ENCODE data around the gene DACT1. TPM values are rescaled to one million over a fixed set of nuclear protein-coding genes. Genes with fewer than 3 reads are reported as not detected.
A peak's percentile ranks its signal among the peaks of the same experiment; 100 is the strongest.
"Not testable (repeated sequence)": the region's sequence is repeated elsewhere in the genome, so short reads cannot be mapped to it uniquely, and the experiment has no call there.

The DACT1 gene, protein sequence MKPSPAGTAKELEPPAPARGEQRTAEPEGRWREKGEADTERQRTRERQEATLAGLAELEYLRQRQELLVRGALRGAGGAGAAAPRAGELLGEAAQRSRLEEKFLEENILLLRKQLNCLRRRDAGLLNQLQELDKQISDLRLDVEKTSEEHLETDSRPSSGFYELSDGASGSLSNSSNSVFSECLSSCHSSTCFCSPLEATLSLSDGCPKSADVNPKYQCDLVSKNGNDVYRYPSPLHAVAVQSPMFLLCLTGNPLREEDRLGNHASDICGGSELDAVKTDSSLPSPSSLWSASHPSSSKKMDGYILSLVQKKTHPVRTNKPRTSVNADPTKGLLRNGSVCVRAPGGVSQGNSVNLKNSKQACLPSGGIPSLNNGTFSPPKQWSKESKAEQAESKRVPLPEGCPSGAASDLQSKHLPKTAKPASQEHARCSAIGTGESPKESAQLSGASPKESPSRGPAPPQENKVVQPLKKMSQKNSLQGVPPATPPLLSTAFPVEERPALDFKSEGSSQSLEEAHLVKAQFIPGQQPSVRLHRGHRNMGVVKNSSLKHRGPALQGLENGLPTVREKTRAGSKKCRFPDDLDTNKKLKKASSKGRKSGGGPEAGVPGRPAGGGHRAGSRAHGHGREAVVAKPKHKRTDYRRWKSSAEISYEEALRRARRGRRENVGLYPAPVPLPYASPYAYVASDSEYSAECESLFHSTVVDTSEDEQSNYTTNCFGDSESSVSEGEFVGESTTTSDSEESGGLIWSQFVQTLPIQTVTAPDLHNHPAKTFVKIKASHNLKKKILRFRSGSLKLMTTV
- polyA plus RNA-seq: under 1 TPM; 0.14 to 0.65 TPM

DNA sequence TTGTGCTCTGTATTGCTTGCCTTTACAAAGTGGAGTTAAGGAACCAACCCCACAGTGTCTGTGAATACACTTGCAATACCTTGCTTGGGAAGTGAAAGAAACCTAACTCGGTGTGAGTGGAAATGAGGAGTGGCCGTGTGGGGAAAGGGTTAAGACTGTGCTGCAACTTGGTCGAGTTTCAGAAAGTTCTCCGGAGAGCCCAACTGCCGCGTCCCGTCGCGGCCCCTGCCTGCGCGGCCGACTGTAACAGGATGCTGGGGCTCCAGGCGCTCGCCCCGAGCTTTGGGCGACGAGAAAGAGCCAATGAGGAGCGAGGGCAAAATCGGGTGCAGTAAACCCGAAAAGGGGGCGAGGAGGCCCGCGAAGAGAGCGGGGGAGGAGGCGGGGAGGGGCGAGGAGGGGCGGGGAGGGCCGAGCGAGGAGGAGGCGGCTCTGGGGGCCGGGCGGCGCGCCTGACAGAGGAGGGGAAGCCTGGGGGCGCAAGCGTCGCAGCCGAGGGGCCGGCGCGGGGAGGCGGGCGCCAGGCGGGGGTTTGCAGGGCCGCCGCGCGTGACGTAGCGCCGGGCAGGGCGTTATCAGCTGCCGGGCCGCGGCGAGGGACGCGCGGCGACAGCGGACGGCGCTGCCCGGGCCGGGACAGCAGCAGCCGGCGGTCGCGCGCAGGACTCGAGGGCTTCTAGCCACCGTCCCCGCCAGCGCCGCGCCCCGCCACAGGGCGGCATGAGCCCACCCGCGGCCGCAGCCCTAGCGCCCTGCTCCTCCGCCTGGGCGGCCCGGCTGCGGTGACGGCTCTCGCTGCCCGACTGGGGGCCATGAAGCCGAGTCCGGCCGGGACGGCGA is at the start of gene DACT1:
DACT1 (plus strand) TSS at position 572 of the 840 bp plus-strand sequence; CDS start at position 813, 241 bp downstream.
- Histone ChIP-seq H3K4me1 (ENCODE audit: control insufficient read depth in 2 of 2, insufficient read depth in 2 of 2, low read length in 1 of 2) (peaks cover 3 to 4% of the 10 kb centered on the region in 2 donors), H3K4me3 (ENCODE audit: low read depth in 1 of 2, low read length in 2 of 2) (peak within 1 kb of the TSS; percentile 52 to 55), H3K36me3 (ENCODE audit: control insufficient read depth in 2 of 2, insufficient read depth in 2 of 2, low read length in 1 of 2) (no peaks in the 10 kb centered on the region), H3K27me3 (ENCODE audit: control insufficient read depth in 1 of 2, insufficient read depth in 2 of 2, low read length in 2 of 2) (peaks cover 0 to 2% of the 10 kb centered on the region in 2 donors), H3K9me3 (ENCODE audit: control insufficient read depth in 2 of 2, insufficient read depth in 1 of 2, low read depth in 1 of 2, low read length in 1 of 2) (no peaks in the 10 kb centered on the region), H3K27ac (ENCODE audit: low read depth in 2 of 2, low read length in 1 of 2) (peak within 1 kb of the TSS; percentile 6 to 47)
- 1% methylated on average over 26 to 94 of the region's 94 CpGs for WGBS, 2 donors

DNA sequence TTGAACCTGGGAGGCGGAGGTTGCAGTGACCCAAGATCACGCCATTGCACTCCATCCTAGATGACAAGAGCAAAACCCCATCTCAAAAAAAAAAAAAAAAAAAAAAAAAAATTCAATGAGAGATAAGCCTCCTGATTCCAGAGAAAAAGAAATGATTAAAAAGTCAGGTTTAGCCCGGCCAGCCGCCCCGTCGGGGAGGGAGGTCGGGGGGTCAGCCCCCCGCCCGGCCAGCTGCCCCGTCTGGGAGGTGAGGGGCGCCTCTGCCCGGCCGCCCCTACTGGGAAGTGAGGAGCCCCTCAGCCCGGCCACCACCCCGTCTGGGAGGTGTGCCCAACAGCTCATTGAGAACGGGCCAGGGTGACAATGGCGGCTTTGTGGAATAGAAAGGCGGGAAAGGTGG is 49.4 kb upstream of the DACT1 start:
- not testable (repeated sequence) for H3K4me3 ChIP-seq (ENCODE audit: low read depth in 1 of 2, low read length in 2 of 2); H3K4me1 ChIP-seq (ENCODE audit: control insufficient read depth in 2 of 2, insufficient read depth in 2 of 2, low read length in 1 of 2); H3K9me3 ChIP-seq (ENCODE audit: control insufficient read depth in 2 of 2, insufficient read depth in 1 of 2, low read depth in 1 of 2, low read length in 1 of 2); H3K27ac ChIP-seq (ENCODE audit: low read depth in 2 of 2, low read length in 1 of 2); H3K27me3 ChIP-seq (ENCODE audit: control insufficient read depth in 1 of 2, insufficient read depth in 2 of 2, low read length in 2 of 2); H3K36me3 ChIP-seq (ENCODE audit: control insufficient read depth in 2 of 2, insufficient read depth in 2 of 2, low read length in 1 of 2)
- 89 to 95% methylated on average over 18 of the region's 18 CpGs for WGBS, 2 donors

DNA sequence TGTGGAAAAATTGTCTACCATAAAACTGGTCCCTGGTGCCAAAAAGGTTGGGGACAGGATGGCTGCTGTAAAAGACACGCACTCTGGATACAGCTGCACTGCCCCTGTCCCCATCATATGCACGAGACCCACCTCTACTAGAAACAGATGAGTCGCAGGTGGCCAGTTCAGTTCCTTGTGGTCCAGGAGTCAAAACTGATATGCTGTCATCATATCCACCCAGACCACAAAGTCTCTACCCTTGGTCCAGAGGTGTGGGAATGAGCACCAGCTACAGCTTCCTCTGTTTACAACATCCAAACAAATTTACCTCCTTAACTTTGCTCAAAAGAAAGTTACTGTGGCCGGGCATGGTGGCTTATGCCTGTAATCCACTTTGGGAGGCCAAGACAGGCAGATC is 43.8 kb upstream of the DACT1 start:
- Histone ChIP-seq H3K4me3 (ENCODE audit: low read depth in 1 of 2, low read length in 2 of 2) (no peak overlapping the region), H3K36me3 (ENCODE audit: control insufficient read depth in 2 of 2, insufficient read depth in 2 of 2, low read length in 1 of 2) (no peaks in the 10 kb centered on the region), H3K4me1 (ENCODE audit: control insufficient read depth in 2 of 2, insufficient read depth in 2 of 2, low read length in 1 of 2) (no peaks in the 10 kb centered on the region), H3K9me3 (ENCODE audit: control insufficient read depth in 2 of 2, insufficient read depth in 1 of 2, low read depth in 1 of 2, low read length in 1 of 2) (no peaks in the 10 kb centered on the region), H3K27ac (ENCODE audit: low read depth in 2 of 2, low read length in 1 of 2) (no peak overlapping the region), H3K27me3 (ENCODE audit: control insufficient read depth in 1 of 2, insufficient read depth in 2 of 2, low read length in 2 of 2) (no peaks in the 10 kb centered on the region)
- 88 to 91% methylated on average over 4 of the region's 4 CpGs for WGBS, 2 donors

DNA sequence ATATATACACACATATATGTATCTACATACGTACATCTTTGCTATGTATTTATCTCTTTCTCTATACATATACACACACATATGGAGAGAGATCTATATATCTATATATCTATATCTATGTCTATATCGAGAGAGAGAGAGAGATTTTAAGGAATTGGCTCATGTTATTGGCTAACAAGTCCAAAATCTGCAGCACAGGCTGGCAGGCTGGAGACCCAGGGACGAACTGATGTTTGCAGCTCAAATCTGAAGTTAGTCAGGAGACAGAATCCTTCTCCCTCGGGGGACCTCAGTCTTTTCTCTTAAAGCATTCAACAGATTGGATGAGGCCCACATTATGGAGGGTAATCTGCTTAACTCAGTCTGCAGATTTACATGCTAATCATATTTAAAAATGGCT is 40.7 kb upstream of the DACT1 start:
- no peaks in the 10 kb centered on the region for H3K27me3 ChIP-seq (ENCODE audit: control insufficient read depth in 1 of 2, insufficient read depth in 2 of 2, low read length in 2 of 2)
- no peaks in the 10 kb centered on the region for H3K36me3 ChIP-seq (ENCODE audit: control insufficient read depth in 2 of 2, insufficient read depth in 2 of 2, low read length in 1 of 2)
- no peak overlapping the region for H3K4me3 ChIP-seq (ENCODE audit: low read depth in 1 of 2, low read length in 2 of 2)
- no peaks in the 10 kb centered on the region for H3K9me3 ChIP-seq (ENCODE audit: control insufficient read depth in 2 of 2, insufficient read depth in 1 of 2, low read depth in 1 of 2, low read length in 1 of 2)
- H3K27ac ChIP-seq (ENCODE audit: low read depth in 2 of 2, low read length in 1 of 2): no peak overlapping the region
- WGBS, 2 donors: 81 to 94% methylated on average over 4 of the region's 4 CpGs
- H3K4me1 ChIP-seq (ENCODE audit: control insufficient read depth in 2 of 2, insufficient read depth in 2 of 2, low read length in 1 of 2): no peaks in the 10 kb centered on the region

DNA sequence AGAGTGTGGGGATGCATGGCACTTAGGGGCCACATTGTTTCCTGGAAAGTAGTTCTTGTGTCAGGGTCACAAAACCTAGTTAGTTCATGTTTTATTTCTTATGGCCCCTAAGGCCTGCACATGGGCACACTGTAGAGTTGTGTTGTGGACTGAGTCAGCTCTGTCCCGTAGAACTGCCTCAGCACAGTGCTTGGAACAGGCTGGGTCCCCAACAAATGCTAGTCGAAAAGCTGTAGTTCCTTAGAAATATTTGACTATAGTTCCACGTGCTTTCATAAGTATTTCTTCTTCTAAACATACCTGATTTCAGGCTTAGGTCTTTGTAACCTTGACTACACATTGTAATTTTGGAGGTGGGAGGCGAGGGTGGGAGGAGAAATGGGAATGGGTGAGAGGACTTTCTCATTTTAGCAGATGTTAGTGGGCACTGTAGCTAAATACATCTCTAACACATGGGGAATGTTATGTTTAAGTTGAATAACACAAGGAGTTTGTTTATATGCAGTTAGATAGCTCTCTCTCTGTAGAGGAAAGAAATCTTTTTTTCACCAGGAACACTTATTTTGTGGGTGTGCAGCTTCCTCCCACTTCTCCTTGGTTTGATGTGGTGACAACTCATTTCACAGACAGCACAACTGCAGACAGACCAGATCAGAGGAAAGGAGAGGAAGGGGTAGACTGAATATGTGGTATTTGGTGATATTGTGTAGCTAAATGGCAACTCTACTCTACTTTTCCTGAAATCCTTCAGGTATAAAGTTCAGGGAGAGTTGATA is 39.5 kb upstream of the DACT1 start:
- H3K4me3 ChIP-seq (ENCODE audit: low read depth in 1 of 2, low read length in 2 of 2): no peak overlapping the region
- no peaks in the 10 kb centered on the region for H3K9me3 ChIP-seq (ENCODE audit: control insufficient read depth in 2 of 2, insufficient read depth in 1 of 2, low read depth in 1 of 2, low read length in 1 of 2)
- H3K27me3 ChIP-seq (ENCODE audit: control insufficient read depth in 1 of 2, insufficient read depth in 2 of 2, low read length in 2 of 2): no peaks in the 10 kb centered on the region
- H3K27ac ChIP-seq (ENCODE audit: low read depth in 2 of 2, low read length in 1 of 2): no peak overlapping the region
- WGBS, 2 donors: 65 to 68% methylated on average over 4 of the region's 4 CpGs
- no peaks in the 10 kb centered on the region for H3K36me3 ChIP-seq (ENCODE audit: control insufficient read depth in 2 of 2, insufficient read depth in 2 of 2, low read length in 1 of 2)
- no peaks in the 10 kb centered on the region for H3K4me1 ChIP-seq (ENCODE audit: control insufficient read depth in 2 of 2, insufficient read depth in 2 of 2, low read length in 1 of 2)

DNA sequence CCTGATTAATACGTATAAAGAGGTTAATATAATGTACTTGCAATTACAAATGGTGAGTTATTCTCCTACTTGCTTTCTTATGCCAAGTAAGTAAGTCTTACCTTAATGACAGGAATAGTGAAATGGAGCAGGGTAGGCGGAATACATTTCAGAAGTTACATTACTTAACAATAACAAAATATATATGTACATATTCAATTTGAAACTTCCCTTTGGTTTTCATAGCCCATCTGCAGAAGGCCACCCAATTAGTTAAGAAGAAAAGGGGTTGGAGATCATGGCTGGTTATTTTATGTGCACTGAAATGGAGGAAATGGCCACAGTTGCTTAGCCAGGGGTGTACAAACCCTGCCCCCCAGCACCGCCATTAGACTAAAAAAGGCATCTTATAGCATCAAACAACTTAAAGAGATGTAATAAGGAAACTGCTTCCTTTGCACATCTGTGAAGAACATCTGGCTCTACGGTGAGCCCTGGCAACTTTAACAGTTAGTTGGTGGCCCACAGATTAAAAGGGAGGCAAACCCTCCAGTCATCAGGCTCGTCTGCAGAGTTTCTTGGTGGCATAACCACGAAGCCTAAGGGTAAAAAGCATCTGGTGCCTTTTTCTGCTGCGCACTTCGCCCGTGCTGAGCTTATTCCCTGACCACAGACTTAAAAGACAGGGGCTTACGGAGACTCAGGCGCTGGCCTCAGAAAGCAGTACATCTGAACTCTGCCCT is 38.8 kb upstream of the DACT1 start:
- H3K4me1 ChIP-seq (ENCODE audit: control insufficient read depth in 2 of 2, insufficient read depth in 2 of 2, low read length in 1 of 2): no peaks in the 10 kb centered on the region
- 75 to 79% methylated on average over 11 of the region's 11 CpGs for WGBS, 2 donors
- H3K27me3 ChIP-seq (ENCODE audit: control insufficient read depth in 1 of 2, insufficient read depth in 2 of 2, low read length in 2 of 2): no peaks in the 10 kb centered on the region
- no peak overlapping the region for H3K27ac ChIP-seq (ENCODE audit: low read depth in 2 of 2, low read length in 1 of 2)
- H3K9me3 ChIP-seq (ENCODE audit: control insufficient read depth in 2 of 2, insufficient read depth in 1 of 2, low read depth in 1 of 2, low read length in 1 of 2): no peaks in the 10 kb centered on the region
- no peaks in the 10 kb centered on the region for H3K36me3 ChIP-seq (ENCODE audit: control insufficient read depth in 2 of 2, insufficient read depth in 2 of 2, low read length in 1 of 2)
- H3K4me3 ChIP-seq (ENCODE audit: low read depth in 1 of 2, low read length in 2 of 2): no peak overlapping the region

DNA sequence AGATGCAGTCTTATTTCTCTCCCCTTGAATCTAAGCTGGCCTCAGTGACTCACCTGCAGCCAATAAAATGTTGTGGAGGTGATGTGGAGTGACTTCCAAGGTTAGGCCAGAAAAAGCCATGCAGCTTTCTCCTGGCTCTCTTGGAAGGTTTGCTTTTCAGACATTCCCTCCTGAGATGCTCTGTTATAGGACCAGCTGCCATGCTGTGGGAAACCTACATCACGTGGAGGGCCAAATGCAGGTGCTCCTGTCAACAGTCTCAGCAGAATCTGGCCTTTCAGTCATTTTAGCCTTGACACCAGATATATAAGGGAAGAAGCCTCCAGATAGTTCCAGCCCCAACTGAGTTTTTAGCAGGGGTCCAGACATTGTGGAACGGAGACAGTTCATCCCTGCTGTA is 38.1 kb upstream of the DACT1 start:
- Histone ChIP-seq H3K9me3 (ENCODE audit: control insufficient read depth in 2 of 2, insufficient read depth in 1 of 2, low read depth in 1 of 2, low read length in 1 of 2) (no peaks in the 10 kb centered on the region), H3K27me3 (ENCODE audit: control insufficient read depth in 1 of 2, insufficient read depth in 2 of 2, low read length in 2 of 2) (no peaks in the 10 kb centered on the region), H3K36me3 (ENCODE audit: control insufficient read depth in 2 of 2, insufficient read depth in 2 of 2, low read length in 1 of 2) (no peaks in the 10 kb centered on the region), H3K4me3 (ENCODE audit: low read depth in 1 of 2, low read length in 2 of 2) (no peak overlapping the region), H3K27ac (ENCODE audit: low read depth in 2 of 2, low read length in 1 of 2) (no peak overlapping the region), H3K4me1 (ENCODE audit: control insufficient read depth in 2 of 2, insufficient read depth in 2 of 2, low read length in 1 of 2) (no peaks in the 10 kb centered on the region)
- 91% methylated on average over 2 of the region's 2 CpGs for WGBS, 2 donors

DNA sequence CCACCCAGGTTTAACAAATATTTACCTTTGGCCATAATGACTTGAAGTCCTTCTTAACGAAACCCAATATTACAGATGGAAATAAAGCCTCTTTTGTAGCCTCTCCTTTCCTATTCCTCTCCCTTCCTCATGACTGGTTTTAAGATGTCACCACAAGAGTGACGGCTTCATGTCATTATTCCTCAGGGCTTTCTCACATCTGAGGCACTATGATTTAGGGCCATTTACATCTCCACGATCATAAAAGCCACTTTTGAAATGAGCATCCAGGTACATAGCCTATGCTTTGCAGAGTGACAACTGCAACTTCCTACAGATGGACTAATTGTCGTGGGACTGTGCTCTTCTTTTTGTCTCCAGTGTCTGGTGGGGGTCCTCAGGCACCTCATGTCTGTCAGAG is 32.3 kb upstream of the DACT1 start:
- 74 to 78% methylated on average over 4 of the region's 4 CpGs for WGBS, 2 donors
- Histone ChIP-seq H3K9me3 (ENCODE audit: control insufficient read depth in 2 of 2, insufficient read depth in 1 of 2, low read depth in 1 of 2, low read length in 1 of 2) (no peaks in the 10 kb centered on the region), H3K4me3 (ENCODE audit: low read depth in 1 of 2, low read length in 2 of 2) (no peak overlapping the region), H3K4me1 (ENCODE audit: control insufficient read depth in 2 of 2, insufficient read depth in 2 of 2, low read length in 1 of 2) (no peaks in the 10 kb centered on the region), H3K27me3 (ENCODE audit: control insufficient read depth in 1 of 2, insufficient read depth in 2 of 2, low read length in 2 of 2) (no peaks in the 10 kb centered on the region), H3K36me3 (ENCODE audit: control insufficient read depth in 2 of 2, insufficient read depth in 2 of 2, low read length in 1 of 2) (no peaks in the 10 kb centered on the region), H3K27ac (ENCODE audit: low read depth in 2 of 2, low read length in 1 of 2) (no peak overlapping the region)
